HG03108 (cell line): ENCODE results near the gene EML3.
A peak's percentile ranks its signal among the peaks of the same experiment; 100 is the strongest.
"Not testable (repeated sequence)": the region's sequence is repeated elsewhere in the genome, so short reads cannot be mapped to it uniquely, and the experiment has no call there.

Experiments used
- ATAC-seq: cut with Tn5 transposase; IDR thresholded peaks from one replicate; pipeline ENCODE4 v1.9.1; 2021; ENCODE audit warnings: moderate library complexity; ENCODE audit not compliant: unreplicated experiment

Gene EML3

DNA sequence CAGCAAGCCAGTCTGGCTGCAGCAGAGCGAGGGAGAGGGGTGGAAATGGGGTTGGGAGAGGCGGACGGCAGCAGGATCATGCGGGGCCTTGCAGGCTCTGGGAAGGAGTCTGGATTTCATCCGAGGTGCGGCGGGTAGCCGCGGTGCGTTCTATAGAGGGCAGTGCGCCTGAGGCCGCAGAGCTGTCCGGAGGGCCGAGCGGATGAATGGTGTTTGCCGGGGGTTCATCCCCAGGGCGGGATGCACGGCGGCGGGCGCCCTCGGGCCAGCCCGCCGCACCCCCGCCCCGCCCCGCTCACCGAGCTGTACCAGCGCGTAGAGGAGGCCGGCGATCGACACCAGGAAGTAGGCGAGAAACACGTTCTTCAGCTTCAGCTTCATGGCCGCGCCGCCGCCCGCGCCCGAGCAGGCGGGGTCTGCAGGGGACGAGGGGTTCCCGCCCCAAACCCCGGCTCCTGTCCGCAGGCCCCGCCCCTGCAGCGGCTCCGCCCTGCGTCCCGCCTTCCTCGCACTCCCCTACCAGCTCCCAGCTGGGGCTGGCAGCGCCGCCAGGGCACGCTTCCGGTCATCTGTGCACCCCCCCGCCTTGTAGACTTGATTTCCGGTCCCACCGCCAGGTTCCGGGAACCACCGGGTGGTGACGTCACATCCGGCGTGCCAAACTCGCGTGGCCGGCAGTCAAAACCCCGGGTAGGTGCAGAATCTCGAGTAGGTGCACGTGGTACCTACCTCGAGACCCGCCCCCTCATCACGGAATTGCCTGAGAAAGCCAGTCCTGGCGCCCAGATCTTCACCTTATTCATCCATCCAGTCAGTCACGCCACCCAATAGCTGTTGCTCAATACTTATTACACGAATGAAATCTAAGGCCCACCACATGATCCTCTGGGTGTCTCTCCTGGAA lies 9.2 kb upstream of the EML3 start, which contains the start of gene B3GAT3:
B3GAT3 (minus strand) TSS at position 420 of the 904 bp plus-strand sequence; CDS start at position 381, 39 bp downstream.
- ATAC-seq = peak; percentile 97

DNA sequence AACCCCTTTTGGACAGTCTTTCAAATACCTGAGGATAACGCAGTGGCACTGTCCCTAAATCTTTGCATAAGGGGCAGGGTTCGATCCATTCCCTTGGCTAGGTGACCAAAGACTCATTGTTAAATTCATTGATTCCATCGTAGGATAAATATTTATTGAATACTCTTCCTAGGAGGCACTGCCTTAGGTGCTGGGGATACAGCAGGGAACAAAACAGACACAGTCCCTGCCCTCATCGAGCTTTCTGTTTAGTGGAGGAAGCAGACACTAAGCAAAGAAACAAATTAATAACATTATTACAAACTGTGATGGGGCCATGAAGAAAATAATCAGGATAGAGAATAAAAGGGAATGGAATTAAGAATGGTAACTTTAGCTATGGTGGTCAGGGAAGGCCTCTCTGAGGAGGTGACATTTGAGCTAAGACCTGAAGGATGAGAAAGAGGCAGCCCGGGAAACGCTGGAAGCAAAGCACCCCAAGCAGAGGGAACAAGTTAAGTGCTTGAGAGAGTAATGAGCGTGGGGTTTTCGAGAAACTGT lies 8.5 kb upstream of the EML3 start:
- no peak for ATAC-seq

DNA sequence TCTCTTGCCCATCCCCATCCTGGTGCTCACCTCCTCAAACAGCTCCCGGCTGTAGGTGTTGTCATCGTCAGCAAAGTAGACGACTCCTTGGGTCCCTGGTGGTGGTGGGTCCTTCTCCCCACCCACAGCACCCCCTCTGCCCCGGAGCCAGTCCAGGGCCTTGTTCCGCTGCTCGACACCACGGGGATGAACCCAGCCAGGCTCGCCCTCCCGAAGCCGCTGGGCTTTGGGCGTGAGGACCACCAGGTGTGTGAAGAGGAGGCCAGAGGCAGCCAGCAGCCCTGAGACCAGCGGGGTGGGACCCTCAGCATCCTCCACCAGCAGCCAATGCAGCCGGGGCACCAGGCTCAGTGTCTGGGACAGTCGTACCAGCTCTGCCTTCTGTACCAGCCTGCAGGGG lies 4.4 kb upstream of the EML3 start:
- not testable (repeated sequence) for ATAC-seq

DNA sequence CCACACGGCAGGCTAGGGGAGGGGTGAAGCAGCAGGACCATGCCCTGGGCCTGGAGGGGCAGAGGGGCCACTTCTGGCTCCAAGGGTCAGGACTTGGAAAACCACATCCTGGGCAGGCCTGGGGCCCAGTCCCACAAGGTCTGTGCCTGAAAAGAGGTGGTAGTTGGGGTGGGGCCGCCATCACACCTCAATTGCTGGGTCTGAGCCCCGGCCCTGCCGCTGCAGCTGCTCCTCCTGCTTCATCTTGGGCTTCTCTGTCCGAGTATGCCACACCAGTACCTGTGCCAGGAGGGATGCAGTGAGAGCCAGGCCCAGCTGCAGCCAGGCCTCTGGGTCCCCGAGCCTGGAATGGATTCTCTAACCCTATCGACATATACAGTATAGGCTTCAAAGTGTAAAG lies 2.9 kb upstream of the EML3 start:
- ATAC-seq = no peak

DNA sequence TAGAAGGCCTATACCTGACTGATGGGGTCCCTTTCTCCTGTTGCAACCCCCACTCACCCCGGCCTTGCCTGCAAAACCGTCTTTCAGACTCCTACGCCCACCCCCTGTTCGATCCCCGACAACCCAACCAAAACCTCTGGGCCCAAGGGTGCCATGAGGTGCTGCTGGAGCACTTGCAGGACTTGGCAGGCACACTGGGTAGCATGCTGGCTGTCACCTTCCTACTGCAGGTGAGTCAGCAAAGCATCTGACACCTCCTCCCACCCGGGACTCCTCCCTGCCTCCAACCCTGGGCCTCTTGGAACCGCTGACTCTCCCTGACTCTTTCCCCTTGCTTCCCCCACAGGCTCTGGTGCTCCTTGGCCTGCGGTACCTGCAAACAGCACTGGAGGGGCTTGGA lies 1.7 kb upstream of the EML3 start:
- ATAC-seq = no peak

DNA sequence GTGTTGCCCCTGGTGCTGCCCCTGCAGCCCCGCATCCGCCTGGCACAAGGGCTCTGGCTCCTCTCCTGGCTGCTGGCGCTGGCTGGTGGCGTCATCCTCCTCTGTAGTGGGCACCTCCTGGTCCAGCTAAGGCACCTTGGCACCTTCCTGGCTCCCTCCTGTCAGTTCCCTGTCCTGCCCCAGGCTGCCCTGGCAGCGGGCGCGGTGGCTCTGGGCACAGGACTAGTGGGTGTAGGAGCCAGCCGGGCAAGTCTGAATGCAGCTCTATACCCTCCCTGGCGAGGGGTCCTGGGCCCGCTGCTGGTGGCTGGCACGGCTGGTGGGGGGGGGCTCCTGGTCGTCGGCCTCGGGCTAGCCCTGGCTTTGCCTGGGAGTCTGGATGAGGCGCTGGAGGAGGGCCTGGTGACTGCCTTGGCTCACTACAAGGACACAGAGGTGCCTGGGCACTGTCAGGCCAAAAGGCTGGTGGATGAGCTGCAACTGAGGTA lies 760 bp upstream of the EML3 start:
- ATAC-seq = no peak

DNA sequence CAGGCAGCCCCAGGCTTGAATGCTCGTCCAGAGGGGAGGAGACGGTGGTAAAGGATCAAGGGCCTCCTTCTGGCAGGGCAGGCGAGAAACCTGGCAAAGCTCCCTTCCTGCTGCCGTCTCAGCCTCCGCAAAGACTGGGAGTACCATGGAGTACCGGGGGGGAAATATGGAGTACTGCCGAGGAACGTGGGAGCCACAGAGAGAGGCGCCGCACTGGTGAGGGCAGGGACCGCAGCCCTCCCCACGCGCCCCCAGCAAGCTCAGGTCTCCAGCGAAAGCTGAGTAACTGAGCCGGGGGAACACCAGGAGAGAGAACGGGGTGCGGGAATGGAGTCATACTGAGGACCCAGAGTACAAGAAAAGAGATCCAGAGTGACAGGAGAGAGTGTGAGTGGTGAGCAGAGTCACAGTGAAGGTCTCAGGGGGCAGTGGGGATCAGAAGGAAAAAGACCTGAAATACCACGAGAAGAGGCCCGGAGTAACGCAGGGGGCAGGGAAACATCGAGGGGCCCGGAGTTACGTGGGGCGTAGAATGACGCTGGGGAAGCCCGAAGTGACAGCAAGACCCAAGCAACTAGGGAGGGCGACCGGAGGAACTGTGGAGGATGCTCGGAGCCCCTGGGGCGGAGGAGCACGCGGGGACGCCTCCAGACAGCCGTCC lies 740 bp downstream of the EML3 start:
- ATAC-seq = peak; percentile 14

DNA sequence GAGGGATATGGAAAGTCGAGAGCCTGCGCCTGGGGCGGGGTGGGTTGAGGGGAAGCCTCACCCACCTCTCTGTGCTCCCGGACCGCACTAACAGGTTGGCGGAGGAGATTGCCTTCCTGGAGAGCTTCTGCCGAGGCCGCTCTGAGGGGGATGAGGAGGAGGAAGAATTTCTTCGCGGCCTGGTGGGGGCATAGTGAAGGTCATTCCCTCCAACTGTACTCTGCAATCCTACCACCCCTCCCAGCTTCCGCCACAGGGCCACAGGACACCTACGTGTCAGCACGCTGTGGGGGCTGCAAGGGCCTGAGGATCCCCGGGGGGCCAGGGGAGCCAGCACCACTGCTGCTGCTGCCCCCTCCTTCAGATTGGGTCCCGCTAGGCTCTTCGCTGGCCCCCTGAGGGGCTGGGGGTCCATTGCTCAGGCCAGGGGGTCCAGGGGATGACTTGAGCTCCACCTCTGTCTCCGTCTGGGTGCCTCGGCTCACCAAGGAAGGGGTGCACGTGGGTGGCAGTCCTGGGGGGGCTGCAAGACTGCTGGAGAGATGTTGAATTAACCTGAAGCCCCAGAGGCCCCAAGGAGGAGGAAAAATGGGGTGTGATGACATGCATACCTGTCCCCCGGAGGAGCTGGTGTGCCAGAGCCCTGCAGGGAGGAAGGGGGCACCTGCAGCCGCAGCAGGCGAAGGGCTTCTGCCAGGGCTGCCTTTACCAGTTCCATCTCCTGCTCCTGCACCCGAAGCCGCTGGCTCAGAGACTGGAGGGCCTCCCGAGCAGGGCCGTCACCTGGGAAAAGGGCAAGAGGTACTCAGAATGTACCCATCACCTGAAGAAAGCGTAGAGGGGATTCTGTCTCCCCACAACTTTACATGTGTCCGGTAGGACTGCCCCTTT lies 1.5 kb downstream of the EML3 start:
- ATAC-seq = no peak

DNA sequence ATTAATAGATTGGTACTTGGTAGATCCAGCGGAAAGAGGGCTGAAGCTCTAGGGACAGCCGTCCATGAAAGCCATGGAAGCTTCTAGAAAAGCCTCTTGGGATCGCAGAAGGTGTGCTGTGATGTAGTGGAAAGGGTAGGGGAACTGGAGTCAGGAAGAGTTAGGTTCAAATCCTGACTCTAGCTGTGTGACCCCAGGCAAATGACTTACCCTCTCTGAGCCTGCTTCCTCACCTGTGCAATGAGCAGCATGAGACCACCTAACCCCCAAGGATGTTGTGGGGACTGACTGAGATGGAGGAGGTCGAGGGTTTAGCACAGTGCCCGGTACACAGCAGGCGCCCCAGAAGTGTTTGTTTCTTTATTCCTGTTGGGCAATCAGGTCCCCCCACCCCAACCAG lies 2.2 kb downstream of the EML3 start:
- ATAC-seq = no peak

DNA sequence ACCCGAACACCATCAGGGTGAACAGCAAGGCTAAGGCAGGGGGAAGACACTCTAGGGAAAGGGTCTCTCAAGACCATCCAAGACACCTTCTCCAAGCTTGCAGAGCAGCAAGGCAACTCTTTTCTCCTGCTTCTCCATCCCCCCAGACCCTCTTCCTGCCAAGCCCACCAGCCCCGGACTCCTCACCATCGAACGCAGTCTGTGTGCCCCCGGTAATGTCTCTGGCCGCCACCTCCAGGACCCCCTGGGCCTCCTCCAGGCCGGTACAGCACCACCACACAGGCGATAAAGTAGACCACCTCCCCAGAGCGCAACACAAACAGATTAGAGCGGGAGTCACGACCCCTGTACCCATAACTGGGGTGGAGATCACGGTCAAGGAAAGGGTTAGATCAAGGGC lies 3.8 kb downstream of the EML3 start:
- ATAC-seq = no peak

DNA sequence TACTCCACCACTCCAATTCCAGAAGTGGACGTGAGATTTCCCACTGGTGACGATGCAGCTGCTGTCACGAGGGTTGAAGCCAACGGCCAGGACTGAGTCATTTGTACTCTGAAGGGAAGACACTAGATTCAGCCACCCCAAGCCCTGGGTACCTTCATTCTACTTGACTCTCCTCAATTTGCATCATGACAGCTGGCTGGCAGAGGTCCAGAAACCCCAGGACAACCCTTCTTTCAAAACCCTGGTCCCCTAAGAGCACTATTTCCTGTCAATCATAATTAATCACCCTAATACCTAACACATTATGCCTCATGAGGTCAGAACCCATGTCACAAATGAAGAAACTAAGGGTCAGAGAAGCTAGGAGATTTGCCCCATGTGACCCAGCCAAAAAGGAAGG lies 4.9 kb downstream of the EML3 start:
- no peak for ATAC-seq

DNA sequence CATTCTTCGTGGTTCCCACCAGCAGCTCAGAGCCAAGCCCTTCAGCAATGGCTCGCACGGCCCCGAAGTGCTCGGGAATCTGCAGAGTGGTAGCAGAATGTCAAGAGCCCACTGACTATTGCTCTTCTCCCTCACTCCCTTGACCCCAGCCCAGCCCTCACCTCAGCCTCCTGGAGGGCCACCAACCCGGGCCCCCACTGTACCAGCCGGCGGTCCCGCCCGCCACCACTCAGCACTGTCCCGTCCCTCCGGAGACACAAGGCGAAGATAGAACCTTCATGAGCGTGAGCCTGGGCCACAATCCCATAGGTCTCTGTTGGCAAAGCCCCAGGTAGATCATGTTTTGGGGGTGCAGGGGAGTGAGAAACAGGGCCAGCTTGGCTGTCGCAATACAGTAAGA lies 6.7 kb downstream of the EML3 start:
- ATAC-seq = no peak

DNA sequence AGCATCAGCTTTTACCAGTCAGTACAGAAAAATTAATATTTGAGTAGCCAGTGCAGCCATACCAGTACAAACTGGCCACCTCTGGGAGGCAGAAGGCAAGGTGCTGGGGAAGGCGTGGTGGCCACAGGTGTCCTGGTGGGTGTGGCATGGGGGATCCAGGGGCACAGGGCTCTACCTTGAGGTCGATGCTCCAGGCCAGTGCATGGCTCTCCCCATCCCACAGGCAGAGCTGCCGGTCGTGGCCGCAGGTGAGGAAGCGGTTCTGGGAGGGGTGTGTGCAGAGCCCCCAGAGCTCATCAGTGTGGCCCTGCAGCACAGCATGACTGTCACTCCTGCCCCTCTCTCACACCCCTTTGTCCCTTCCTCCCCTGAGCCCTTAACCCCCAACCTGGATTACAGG lies 7.1 kb downstream of the EML3 start:
- no peak for ATAC-seq

DNA sequence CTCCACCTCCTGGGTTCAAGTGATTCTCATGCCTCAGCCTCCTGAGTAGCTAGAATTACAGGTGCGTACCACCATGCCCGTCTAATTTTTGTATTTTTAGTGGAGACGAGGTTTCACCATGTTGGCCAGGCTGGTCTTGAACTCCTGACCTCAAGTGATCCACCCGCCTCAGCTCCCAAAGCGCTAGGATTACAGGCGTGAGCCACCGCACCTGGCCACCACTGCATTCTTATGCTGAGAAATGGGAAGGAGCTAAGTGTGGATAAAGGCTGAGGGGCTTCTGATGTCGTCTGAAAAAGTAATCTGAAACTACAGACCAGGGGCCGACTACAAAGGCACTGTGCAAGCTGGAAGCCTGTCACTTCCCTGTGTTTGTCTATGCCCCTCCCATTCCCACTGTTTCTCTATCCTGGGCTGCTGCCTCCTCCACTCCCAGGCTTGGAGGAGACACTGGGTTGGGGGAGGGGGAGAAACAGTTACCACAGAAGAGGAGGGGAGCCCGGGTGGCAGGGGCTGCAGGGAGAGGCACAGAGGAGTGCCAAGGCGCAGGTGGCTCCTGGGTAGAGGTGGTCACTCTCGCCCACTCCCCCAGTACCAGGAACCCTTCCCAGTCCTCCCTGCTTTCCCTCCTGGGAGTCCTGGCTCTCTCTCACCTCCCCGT lies 8.0 kb downstream of the EML3 start:
- no peak for ATAC-seq

DNA sequence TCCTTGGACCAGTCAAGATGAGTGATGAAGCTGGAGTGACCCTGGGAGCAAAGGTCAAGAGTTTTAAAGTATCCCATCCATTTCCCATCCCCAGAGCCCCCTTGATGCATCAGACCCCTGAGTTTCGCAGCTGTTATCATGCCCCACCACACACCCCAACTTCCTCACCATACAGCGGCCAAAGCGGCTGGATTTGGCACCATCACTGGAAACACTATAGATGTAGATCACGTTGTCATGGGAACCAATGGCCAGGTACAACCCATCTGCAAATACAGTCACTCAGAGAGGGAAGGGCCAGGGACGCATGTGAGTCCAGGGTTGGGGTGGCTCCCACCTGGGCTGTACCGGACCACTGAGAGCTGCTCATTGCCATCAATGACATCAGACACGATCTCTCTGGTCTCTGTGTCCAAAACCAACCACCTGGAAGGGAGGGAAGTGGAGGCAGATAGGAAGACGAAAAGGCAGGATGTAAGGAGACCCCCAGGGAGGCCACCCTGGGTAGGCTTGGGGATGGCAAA lies 8.7 kb downstream of the EML3 start:
- no peak for ATAC-seq

DNA sequence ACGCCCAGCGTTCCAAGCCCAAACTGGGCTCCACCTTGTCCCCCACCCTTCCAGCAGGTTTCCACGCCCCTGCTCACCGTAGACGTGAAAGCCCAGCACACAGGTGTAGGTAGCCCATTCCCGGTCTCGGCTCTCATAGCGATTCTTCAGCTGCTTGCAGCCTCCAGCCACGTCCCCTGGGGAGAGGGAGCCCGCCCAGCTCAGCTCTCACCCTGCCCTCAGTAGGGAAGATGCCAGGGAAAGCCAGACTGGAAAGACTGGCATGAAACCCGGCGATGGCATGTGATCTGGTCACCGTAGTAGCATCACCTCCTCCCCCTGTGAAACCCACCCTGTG lies 9.5 kb downstream of the EML3 start:
- ATAC-seq = no peak

DNA sequence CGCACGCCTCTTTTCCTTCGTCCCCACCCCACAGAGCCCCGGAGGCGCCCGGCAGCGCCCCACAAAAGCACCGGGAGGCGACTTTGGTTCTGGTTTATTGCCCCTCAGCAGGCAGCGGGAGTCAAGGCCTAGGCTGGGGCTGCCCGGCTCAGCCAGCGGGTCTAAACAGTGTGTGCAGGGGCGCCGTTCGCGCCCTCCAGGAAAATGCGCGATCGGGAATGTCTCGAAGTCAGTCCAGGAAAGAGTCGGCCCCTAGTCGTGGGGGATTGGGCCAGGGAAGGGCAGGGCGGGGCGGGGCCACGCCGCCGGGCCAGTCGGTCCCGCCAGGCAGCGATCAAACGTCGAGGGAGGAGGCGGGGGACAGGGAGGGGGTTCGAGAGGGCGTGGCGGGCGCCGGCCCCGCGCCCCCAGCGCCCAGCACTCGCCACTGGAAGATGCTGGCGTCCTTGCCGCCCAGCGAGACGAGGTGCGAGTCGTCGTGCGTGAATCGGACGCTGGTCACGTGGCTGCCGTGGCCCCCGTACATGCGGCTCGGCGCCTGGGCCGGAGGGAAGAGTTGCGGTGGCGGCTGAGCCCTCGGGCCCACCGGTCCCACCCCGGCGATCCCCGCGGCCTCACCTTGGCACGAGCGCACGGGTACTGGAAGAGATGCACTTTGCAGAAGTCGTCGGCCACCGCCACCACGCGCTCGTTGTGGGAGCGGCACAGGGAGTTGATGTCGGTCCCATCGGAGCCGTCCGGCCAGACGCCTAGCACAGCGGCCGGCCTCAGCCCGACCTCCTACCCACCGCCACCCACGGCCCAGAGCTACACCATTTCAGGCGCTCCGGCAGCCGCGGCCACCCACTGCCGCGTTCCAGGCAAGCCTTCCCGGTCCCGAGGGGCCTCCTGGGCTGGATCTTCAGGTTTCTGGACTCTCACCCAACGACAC lies 10.2 kb downstream of the EML3 start:
- no peak for ATAC-seq

DNA sequence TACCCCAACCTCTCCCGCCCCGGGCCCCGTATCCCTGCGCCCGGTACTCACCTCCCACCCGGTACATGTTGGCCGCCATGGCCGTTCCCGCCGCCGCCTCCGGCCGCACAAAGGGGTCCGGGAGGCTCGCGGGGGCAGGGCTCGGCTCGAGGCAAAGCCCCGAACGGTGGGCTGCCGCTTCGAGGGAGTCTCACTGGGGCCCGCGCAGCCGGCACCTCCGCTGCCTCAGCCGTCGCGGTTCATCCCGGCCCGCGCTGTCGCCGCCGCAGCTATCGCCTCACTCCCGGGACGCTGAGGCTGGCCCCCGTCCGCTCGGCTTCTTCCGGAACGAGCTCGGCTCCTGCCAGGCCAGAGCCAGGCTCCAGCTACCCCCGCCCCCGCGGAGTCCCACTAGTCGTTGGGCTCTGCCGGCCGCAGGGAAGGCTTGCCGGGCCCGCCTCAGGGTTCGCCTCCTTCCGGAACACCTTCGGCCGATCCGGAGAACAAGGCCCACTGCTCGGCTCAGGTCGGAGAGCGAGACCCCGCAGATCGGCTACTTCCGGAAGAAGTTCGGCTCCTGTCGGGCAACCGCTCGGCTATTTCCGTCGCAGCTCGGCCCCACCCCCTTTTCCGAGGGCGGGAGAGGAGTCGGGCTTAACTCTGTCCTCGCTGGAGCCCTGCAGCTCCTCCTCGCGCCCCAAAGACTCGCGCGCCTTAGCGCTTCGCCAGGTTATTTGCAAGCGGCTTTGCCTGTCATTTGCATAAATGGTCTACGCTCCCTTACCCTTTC lies 11.0 kb downstream of the EML3 start, which contains the start of gene MTA2:
MTA2 (minus strand) TSS at position 494 of the 769 bp plus-strand sequence; CDS start at position 79, 415 bp downstream.
- peak; percentile 75 for ATAC-seq

DNA sequence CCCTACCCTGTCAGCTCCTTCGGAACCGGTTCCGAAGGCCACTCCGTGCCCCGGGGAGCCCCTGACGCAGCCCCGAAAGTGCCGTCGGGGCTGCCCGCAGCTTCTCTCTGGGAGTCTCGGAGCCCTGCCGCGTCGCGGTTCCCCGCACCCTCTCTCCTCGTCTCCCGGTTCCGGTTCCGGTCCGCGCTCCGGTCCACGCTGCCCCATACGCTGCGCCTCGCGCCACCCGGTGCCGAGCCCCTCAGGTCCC lies 11.5 kb downstream of the EML3 start:
- ATAC-seq = peak; percentile 5
